Astrocyte (in vitro differentiated cells and primary cell): Measurements from ENCODE around the gene ZNF74.

ENCODE experiments used
- EZH2 ChIP-seq: IDR thresholded peaks from 2 replicates; pipeline ENCODE4 v1.6.1; 2012; ENCODE audit warnings: mild to moderate bottlenecking, low read length, inconsistent platforms; ENCODE audit not compliant: insufficient read depth
- TF ChIP-seq, protein P1 (sequence below): IDR thresholded peaks from 2 replicates; pipeline ENCODE4 v1.5.1; 2011; ENCODE audit warnings: low read depth, mild to moderate bottlenecking, inconsistent platforms, low read length, moderate library complexity; ENCODE audit not compliant: insufficient read depth

GRCh38 chr22:20393705-20394476, at the start of gene ZNF74:
- TF ChIP-seq, protein P1, sequence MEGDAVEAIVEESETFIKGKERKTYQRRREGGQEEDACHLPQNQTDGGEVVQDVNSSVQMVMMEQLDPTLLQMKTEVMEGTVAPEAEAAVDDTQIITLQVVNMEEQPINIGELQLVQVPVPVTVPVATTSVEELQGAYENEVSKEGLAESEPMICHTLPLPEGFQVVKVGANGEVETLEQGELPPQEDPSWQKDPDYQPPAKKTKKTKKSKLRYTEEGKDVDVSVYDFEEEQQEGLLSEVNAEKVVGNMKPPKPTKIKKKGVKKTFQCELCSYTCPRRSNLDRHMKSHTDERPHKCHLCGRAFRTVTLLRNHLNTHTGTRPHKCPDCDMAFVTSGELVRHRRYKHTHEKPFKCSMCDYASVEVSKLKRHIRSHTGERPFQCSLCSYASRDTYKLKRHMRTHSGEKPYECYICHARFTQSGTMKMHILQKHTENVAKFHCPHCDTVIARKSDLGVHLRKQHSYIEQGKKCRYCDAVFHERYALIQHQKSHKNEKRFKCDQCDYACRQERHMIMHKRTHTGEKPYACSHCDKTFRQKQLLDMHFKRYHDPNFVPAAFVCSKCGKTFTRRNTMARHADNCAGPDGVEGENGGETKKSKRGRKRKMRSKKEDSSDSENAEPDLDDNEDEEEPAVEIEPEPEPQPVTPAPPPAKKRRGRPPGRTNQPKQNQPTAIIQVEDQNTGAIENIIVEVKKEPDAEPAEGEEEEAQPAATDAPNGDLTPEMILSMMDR: no peak
- TF ChIP-seq EZH2: no peak
